Forelimb muscle (tissue), 1 donor: ENCODE results near the gene ZEB1. TPM values are rescaled to one million over a fixed set of nuclear protein-coding genes. Genes with fewer than 3 reads are reported as not detected.
A peak's percentile ranks its signal among the peaks of the same experiment; 100 is the strongest.
"Not testable (repeated sequence)": the region's sequence is repeated elsewhere in the genome, so short reads cannot be mapped to it uniquely, and the experiment has no call there.

Source experiments
- DNase-seq: peaks from one replicate; pipeline ENCODE4 v3.0.0-alpha.2; 2013; ENCODE audit warnings: low read depth
- polyA plus RNA-seq: library from polyadenylated mRNA; unstranded; fragments of 120-200 nt; gene quantifications from one replicate; pipeline ENCODE4 v1.2.1, GENCODE V29; 2013; ENCODE audit not compliant: insufficient read length

Gene ZEB1
- polyA plus RNA-seq, 1 donor = 60.8 TPM

GRCh38 chr10:31422634-31423033 lies 103.6 kb downstream of the ZEB1 start:
- no peak for DNase-seq

GRCh38 chr10:31424473-31424872 lies 105.5 kb downstream of the ZEB1 start:
- no peak for DNase-seq

DNA sequence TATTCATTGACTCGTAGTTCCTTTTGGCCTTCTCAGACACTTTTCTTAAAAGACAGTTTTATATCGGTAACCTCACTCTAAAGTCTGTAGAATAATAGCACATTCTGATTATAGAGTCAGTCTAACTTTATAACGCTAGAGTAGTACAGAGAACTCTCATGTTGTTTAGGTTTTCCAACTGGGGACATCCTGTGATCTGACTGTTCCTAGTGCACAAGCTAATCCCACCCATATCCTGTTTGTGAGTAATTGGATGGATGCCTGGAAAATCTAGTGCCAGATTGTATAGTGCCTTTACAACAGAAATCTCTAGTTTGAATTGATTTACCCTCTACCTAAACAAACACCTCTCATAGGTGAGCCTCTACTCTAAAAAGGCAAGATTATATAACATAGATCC lies 107.4 kb downstream of the ZEB1 start:
- DNase-seq = peak; percentile 16

- DNase-seq = not testable (repeated sequence)
Measured at GRCh38 chr10:31427334-31427733, 108.3 kb downstream of the ZEB1 start.

DNA sequence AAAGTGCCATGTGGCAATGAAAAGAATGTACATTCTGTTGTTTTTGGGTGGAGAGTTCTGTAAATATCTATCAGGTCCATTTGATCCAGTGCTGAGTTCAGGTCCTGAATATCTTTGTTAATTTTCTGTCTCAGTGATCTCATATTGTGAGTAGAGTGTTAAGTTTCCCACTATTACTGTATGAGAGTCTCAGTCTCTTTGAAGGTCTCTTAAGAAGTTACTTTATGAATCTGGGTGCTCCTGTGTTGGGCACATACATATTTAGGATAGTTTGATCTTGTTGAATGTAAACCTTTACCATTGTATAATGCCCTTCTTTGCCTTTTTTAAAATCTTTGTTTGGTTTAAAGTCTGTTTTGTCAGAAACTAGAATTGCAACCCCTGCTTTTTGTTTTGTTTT lies 109.5 kb downstream of the ZEB1 start:
- not testable (repeated sequence) for DNase-seq

- no peak for DNase-seq
Measured at GRCh38 chr10:31431021-31431420, 112.0 kb downstream of the ZEB1 start.

GRCh38 chr10:31437959-31438358 lies 118.9 kb downstream of the ZEB1 start:
- DNase-seq = no peak

DNA sequence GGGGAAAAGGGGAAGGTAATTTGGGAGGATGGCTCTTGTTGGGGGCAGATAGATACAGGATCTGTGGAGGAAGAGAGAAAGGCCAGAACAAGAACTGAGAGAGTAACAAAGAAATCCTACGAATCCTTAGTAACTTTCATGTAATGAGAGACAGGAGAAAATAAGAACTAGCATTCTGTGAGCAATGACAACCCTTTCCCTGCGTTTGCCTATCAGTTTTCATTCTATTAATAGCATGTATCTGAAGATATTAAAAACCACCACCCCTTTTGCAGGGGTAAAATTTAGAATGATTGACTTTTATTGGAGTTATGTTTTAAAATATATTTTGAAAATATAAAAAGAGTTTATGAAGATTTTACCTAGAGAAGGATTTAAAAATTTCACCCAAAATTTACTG lies 132.8 kb downstream of the ZEB1 start:
- DNase-seq = no peak

- no peak for DNase-seq
Measured at GRCh38 chr10:31456468-31456867, 137.5 kb downstream of the ZEB1 start.

DNA sequence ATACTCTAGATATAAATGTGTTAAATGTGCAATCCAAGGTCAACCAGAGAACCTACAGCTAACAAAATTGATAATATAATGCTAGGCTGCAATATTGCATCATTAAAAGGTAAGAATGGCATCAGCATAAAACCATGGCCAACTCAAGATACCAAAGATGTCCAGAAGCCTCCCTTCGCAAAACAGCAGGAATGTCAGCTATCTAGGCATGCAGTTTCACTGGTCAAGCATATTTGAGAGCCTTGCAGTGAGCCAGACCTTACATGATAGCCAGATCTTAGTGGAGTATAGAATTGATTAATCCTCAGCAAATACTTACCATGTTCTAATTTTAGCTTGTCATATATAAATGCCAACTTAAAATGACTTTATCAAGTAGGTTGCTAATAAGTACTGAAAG lies 138.8 kb downstream of the ZEB1 start:
- no peak for DNase-seq

DNA sequence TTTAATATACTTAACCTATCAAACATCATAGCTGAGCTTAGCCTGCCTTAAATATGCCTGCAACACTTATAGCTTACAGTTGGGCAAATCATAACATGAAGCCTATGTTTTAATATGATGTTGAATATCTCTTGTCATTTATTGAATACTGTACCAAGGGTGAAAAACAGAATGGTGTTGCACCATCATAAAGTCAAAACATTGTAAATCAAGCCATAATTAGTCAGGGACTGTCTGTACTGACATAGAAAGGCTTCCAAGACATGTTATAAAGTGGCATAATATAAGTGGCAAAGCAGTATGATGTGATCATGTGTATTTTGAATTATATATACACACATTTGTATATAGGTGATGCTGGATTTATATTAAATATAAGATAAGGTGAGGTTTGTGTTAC lies 140.0 kb downstream of the ZEB1 start:
- no peak for DNase-seq

DNA sequence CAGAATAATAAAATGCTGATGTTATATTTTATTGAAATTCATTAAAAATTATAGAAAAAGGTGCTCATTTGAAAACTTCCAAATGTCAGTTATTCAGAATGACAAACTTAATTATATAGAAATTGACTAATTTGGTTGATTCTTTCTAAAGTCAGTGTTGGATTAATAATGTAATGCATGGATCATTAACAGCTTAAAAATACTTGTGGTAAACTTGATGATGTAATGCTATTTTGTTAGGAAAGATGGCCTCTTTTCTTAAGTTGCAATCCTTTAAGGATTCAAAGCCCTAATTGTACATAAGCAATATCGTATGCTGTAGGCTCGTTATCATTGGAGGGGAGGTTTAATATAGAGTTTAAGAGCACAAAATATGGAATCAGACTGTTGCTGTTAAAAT lies 141.2 kb downstream of the ZEB1 start:
- no peak for DNase-seq

DNA sequence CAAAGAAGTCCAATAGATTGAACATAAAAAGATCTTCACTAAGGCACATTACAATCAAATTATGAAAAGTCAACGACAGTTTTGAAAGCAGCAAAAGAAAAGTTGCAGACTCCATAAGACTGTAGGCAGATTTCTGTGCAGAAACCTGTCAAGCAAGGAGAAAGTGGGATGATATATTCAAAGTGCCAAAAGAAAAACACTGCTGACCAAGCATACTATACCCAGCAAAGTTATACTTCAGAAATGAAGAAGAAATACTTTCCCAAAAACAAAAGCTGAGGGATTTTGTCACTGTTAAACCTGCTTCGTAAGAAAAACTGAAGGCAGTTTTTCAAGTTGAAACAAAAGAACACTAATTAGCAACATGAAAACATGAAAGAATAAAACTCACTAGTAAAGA lies 145.5 kb downstream of the ZEB1 start:
- no peak for DNase-seq

- DNase-seq = no peak
Measured at GRCh38 chr10:31466313-31466712, 147.3 kb downstream of the ZEB1 start.

GRCh38 chr10:31467791-31468535 lies 148.9 kb downstream of the ZEB1 start:
- no peak for DNase-seq

- DNase-seq = no peak
Measured at GRCh38 chr10:31468536-31468859, 149.5 kb downstream of the ZEB1 start.

DNA sequence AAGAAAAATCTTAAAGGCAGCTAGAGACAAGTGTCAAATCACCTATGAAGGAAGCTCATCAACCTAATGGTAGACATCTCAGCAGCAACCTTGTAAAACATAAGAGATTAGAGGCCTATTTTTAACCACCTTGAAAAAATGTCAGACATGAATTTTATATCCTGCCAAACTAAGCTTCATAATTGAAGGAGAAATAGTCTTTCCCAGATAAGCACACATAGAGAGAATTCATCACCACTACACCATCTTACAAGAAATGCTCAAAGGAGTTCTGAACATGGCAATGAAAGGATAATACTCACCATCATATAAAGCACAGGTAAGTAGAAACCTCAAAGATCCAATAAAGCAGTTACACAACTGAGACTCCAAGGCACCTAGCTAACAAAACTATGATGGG lies 156.5 kb downstream of the ZEB1 start:
- no peak for DNase-seq

- DNase-seq = no peak
Measured at GRCh38 chr10:31476088-31476487, 157.1 kb downstream of the ZEB1 start.

GRCh38 chr10:31477584-31477983 lies 158.6 kb downstream of the ZEB1 start:
- DNase-seq = no peak

- no peak for DNase-seq
Measured at GRCh38 chr10:31479752-31480151, 160.7 kb downstream of the ZEB1 start.

DNA sequence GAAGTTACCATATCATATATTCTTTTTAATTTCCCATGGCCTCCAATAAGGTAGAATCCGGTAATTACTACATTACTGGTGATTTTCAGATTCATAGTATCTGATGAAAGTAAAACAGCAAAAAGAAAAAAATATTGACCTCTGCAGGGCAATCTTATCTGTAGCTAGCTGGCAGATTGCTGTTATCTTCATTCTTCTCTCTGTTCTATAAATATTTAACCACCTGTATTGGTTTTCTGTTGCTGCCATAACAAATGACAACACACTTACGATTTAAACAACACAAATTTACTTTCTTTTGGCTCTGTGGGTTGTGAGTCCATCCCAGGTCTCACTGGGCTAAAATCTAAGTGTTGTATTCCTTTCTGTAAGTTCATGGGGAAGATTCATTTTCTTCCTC lies 164.5 kb downstream of the ZEB1 start:
- no peak for DNase-seq

DNA sequence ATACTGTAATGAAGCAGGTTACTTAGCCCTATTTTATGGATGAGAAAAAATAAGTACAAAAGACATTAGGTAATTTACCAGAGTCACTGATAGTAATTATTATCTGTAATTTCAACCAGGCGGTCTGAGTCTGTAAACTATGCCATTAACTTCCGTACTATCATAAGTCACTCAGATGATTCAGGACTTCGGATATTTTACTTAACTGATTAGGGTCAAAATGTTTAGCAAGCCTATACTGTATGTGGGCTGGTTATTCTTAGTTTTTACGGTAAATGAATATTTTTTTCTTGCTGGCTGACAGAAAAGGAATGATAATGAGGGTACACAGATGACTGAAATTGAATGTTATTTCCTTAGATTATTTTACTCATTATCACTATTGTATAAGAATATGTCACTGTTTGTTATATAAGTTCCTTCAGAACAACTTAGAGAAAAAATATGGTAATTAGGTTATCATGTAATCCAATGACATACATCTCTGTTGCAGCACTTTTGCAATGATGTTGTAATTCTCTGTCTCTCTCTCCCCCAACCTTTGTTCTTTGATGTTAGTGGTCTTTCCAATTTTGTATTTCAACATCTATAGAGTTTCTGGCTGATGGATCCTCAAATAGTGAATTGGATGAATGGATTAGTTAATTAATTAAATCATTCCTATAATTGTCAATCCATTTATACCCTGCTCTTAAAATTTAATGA lies 165.6 kb downstream of the ZEB1 start:
- no peak for DNase-seq

- DNase-seq = no peak
Measured at GRCh38 chr10:31490858-31491504, 172.0 kb downstream of the ZEB1 start.
